GM23338 (cell line): ENCODE measurements around the gene NOA1. TPM values are rescaled to one million over a fixed set of nuclear protein-coding genes. Genes with fewer than 3 reads are reported as not detected.
A peak's percentile ranks its signal among the peaks of the same experiment; 100 is the strongest.

Experiments used
- ATAC-seq: fragments of 200-7000 bp; cut with Tn5 transposase; 3 replicates; pipeline ENCODE4 v1.9.1; 2020
- DNase-seq: peaks from one replicate; pipeline ENCODE4 v3.0.0-alpha.2; 2015; ENCODE audit warnings: low spot score
- H2AFZ ChIP-seq: fragments of 200-600 bp; sonication (generic); 2 replicates; pipeline ENCODE4 v1.8.0; 2016; ENCODE audit warnings: antibody characterized with exemption, mild to moderate bottlenecking, moderate library complexity
- H3F3A ChIP-seq: fragments of 200-600 bp; sonication (generic); replicated peaks from 2 replicates; pipeline ENCODE4 v1.8.0; 2017; ENCODE audit warnings: antibody characterized with exemption, mixed run types, low read depth
- H3K27ac ChIP-seq: fragments of 200-600 bp; sonication (generic); 2 replicates; pipeline ENCODE4 v1.6.1; 2016; ENCODE audit warnings: low read depth
- H3K27me3 ChIP-seq: fragments of 200-600 bp; sonication (generic); 2 replicates; pipeline ENCODE4 v1.8.0; 2016; ENCODE audit warnings: mild to moderate bottlenecking, mixed run types, moderate library complexity; ENCODE audit not compliant: insufficient read depth
- H3K36me3 ChIP-seq: fragments of 200-600 bp; sonication (generic); 2 replicates; pipeline ENCODE4 v1.8.0; 2016; ENCODE audit warnings: mild to moderate bottlenecking; ENCODE audit not compliant: insufficient read depth
- H3K4me1 ChIP-seq: fragments of 200-600 bp; sonication (generic); 2 replicates; pipeline ENCODE4 v1.8.0; 2016; ENCODE audit warnings: mild to moderate bottlenecking, moderate library complexity; ENCODE audit not compliant: insufficient read depth
- H3K4me2 ChIP-seq: fragments of 200-600 bp; sonication (generic); 2 replicates; pipeline ENCODE4 v1.7.1; 2017; ENCODE audit warnings: mixed run types
- H3K4me3 ChIP-seq: fragments of 200-600 bp; sonication (generic); 2 replicates; pipeline ENCODE4 v1.6.1; 2016; ENCODE audit warnings: mixed run types
- H3K79me2 ChIP-seq: fragments of 200-600 bp; sonication (generic); replicated peaks from 2 replicates; pipeline ENCODE4 v1.8.0; 2017; ENCODE audit warnings: mild to moderate bottlenecking; ENCODE audit not compliant: insufficient read depth
- H3K9me2 ChIP-seq: fragments of 200-600 bp; sonication (generic); 2 replicates; pipeline ENCODE4 v1.8.0; 2017; ENCODE audit not compliant: insufficient read depth
- H4K20me1 ChIP-seq: fragments of 200-600 bp; sonication (generic); replicated peaks from 2 replicates; pipeline ENCODE4 v1.8.0; 2017; ENCODE audit warnings: mild to moderate bottlenecking; ENCODE audit not compliant: insufficient read depth
- H3K27ac Mint-ChIP-seq: 2 replicates; pipeline ENCODE4 v1.8.0; 2020; ENCODE audit warnings: inconsistent platforms, mild to moderate bottlenecking, moderate library complexity, mixed read lengths
- H3K27me3 Mint-ChIP-seq: 3 replicates; pipeline ENCODE4 v1.8.0; 2022; ENCODE audit warnings: low read depth, mild to moderate bottlenecking, moderate library complexity, mixed read lengths, inconsistent platforms; ENCODE audit not compliant: insufficient read depth, poor library complexity
- H3K36me3 Mint-ChIP-seq: 3 replicates; pipeline ENCODE4 v1.8.0; 2021; ENCODE audit warnings: low read depth, mild to moderate bottlenecking, inconsistent platforms, moderate library complexity, mixed read lengths
- H3K4me1 Mint-ChIP-seq: 3 replicates; pipeline ENCODE4 v1.8.0; 2020; ENCODE audit warnings: mild to moderate bottlenecking, inconsistent platforms, mixed read lengths
- H3K4me3 Mint-ChIP-seq: 3 replicates; pipeline ENCODE4 v1.8.0; 2021; ENCODE audit warnings: moderate library complexity, mild to moderate bottlenecking, inconsistent platforms, mixed read lengths
- H3K9me3 Mint-ChIP-seq: 3 replicates; pipeline ENCODE4 v1.8.0; 2020; ENCODE audit warnings: moderate library complexity, mild to moderate bottlenecking, inconsistent platforms, mixed read lengths
- CREB1 ChIP-seq: fragments of 250-450 bp; sonication (Bioruptor Pico); IDR thresholded peaks from 2 replicates; pipeline ENCODE4 v1.5.0; 2020; ENCODE audit warnings: low read depth, mild to moderate bottlenecking, moderate library complexity
- EZH2 ChIP-seq: fragments of 200-600 bp; sonication (generic); IDR thresholded peaks from one replicate; pipeline ENCODE4 v1.8.0; 2017; ENCODE audit warnings: antibody characterized with exemption, mild to moderate bottlenecking, low read depth; ENCODE audit not compliant: unreplicated experiment
- NANOG ChIP-seq: IDR thresholded peaks from 2 replicates; pipeline ENCODE4 v1.6.1; 2016; ENCODE audit warnings: antibody characterized with exemption, borderline replicate concordance
- POLR2AphosphoS5 ChIP-seq: IDR thresholded peaks from 2 replicates; pipeline ENCODE4 v1.6.1; 2016; ENCODE audit warnings: antibody characterized with exemption, low read depth
- STAT1 ChIP-seq: IDR thresholded peaks from one replicate; pipeline ENCODE4 v1.6.1; 2016; ENCODE audit warnings: antibody characterized with exemption; ENCODE audit not compliant: unreplicated experiment
- ZNF114 ChIP-seq: fragments of 250-450 bp; sonication (Bioruptor Pico); IDR thresholded peaks from 2 replicates; pipeline ENCODE4 v1.5.0; 2020; ENCODE audit warnings: mild to moderate bottlenecking, moderate library complexity
- polyA plus RNA-seq: library from polyadenylated mRNA; unstranded; fragments of >200 nt; fragmentation: Nextera tagmentation; extraction: Ambion mirVana; gene quantifications from 2 replicates; pipeline ENCODE4 v1.2.1, GENCODE V29; 2016
- total RNA-seq: library from RNA; depleted of rRNA; stranded (reverse); fragments of >200 nt; shearing (Covaris generic); gene quantifications from 2 replicates; pipeline ENCODE4 v1.2.3, GENCODE V29; 2014
- TF ChIP-seq, protein P1 (sequence below): IDR thresholded peaks from one replicate; pipeline ENCODE4 v1.6.1; 2018; ENCODE audit warnings: antibody characterized with exemption; ENCODE audit not compliant: unreplicated experiment
- TF ChIP-seq, protein P2 (sequence below): fragments of 250-450 bp; sonication (Bioruptor Pico); IDR thresholded peaks from 2 replicates; pipeline ENCODE4 v1.5.0; 2020; ENCODE audit warnings: mild to moderate bottlenecking, moderate library complexity

The NOA1 gene
- total and polyA plus RNA-seq, 2 experiments from 2014 or later: 15.1 to 50.2 TPM

DNA sequence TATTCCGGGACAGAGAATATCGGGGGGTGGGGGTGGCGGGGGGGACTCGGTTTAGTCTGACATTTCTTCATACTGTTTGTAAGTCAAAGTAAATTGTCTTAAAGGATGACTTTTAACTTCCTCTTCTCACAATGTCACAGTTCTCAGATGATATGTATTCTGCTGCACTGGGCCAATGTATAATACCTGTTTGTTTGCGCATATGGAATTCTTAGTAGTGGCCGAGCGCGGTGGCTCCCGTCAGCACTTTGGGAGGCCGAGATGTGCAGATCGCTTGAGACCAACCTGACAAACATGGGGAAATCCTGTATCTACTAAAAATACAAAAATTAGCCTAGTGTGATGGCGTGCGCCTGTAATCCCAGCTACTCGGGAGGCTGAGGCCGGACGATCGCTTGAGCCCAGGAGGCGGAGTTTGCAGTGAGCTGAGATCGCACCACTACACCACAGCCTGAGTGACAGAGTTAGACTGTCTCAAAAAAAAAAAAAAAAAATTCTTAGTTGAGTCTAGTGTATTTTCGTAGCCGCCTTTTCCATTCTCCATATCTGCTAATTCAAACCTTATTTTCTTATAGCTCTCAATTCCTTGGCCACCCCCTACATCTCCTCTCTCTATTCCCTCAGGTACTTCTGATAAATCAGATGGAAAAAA lies 2.1 kb upstream of the NOA1 start:
- H3K4me3 Mint-ChIP-seq: peak overlapping the region; percentile 100

More for the DNA sequence above, 2.1 kb upstream of the NOA1 start:
- Histone ChIP-seq H3K27ac (no peak overlapping the region), H3K27me3 (no peaks in the 10 kb centered on the region), H3K79me2 (peaks cover 84% of the 10 kb centered on the region), H4K20me1 (peaks cover 50% of the 10 kb centered on the region), H2AFZ (no peak overlapping the region), H3K4me1 (0 out of 2 replicates have a peak, but pooled peaks cover 3% of the 10 kb centered on the region), H3K36me3 (0 out of 2 replicates have a peak, but pooled peaks cover 8% of the 10 kb centered on the region), H3F3A (no peaks in the 10 kb centered on the region), H3K4me2 (peak overlapping the region; percentile 94), H3K9me2 (no peaks in the 10 kb centered on the region), H3K4me3 (peak overlapping the region; percentile 95)
- DNase-seq: peak; percentile 46
- no peaks in the 10 kb centered on the region for H3K9me3 Mint-ChIP-seq
- ATAC-seq: no peak
- peaks cover 12% of the 10 kb centered on the region for H3K27me3 Mint-ChIP-seq
- peak overlapping the region; percentile 99 for H3K27ac Mint-ChIP-seq
- TF ChIP-seq, protein P1, sequence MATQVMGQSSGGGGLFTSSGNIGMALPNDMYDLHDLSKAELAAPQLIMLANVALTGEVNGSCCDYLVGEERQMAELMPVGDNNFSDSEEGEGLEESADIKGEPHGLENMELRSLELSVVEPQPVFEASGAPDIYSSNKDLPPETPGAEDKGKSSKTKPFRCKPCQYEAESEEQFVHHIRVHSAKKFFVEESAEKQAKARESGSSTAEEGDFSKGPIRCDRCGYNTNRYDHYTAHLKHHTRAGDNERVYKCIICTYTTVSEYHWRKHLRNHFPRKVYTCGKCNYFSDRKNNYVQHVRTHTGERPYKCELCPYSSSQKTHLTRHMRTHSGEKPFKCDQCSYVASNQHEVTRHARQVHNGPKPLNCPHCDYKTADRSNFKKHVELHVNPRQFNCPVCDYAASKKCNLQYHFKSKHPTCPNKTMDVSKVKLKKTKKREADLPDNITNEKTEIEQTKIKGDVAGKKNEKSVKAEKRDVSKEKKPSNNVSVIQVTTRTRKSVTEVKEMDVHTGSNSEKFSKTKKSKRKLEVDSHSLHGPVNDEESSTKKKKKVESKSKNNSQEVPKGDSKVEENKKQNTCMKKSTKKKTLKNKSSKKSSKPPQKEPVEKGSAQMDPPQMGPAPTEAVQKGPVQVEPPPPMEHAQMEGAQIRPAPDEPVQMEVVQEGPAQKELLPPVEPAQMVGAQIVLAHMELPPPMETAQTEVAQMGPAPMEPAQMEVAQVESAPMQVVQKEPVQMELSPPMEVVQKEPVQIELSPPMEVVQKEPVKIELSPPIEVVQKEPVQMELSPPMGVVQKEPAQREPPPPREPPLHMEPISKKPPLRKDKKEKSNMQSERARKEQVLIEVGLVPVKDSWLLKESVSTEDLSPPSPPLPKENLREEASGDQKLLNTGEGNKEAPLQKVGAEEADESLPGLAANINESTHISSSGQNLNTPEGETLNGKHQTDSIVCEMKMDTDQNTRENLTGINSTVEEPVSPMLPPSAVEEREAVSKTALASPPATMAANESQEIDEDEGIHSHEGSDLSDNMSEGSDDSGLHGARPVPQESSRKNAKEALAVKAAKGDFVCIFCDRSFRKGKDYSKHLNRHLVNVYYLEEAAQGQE: no peak
- TF ChIP-seq ZNF114 (CRISPR knock-in tag): no peak
- no peak for TF ChIP-seq CREB1 (CRISPR knock-in tag)
- TF ChIP-seq STAT1: no peak
- no peak for TF ChIP-seq POLR2AphosphoS5
- TF ChIP-seq, protein P2, sequence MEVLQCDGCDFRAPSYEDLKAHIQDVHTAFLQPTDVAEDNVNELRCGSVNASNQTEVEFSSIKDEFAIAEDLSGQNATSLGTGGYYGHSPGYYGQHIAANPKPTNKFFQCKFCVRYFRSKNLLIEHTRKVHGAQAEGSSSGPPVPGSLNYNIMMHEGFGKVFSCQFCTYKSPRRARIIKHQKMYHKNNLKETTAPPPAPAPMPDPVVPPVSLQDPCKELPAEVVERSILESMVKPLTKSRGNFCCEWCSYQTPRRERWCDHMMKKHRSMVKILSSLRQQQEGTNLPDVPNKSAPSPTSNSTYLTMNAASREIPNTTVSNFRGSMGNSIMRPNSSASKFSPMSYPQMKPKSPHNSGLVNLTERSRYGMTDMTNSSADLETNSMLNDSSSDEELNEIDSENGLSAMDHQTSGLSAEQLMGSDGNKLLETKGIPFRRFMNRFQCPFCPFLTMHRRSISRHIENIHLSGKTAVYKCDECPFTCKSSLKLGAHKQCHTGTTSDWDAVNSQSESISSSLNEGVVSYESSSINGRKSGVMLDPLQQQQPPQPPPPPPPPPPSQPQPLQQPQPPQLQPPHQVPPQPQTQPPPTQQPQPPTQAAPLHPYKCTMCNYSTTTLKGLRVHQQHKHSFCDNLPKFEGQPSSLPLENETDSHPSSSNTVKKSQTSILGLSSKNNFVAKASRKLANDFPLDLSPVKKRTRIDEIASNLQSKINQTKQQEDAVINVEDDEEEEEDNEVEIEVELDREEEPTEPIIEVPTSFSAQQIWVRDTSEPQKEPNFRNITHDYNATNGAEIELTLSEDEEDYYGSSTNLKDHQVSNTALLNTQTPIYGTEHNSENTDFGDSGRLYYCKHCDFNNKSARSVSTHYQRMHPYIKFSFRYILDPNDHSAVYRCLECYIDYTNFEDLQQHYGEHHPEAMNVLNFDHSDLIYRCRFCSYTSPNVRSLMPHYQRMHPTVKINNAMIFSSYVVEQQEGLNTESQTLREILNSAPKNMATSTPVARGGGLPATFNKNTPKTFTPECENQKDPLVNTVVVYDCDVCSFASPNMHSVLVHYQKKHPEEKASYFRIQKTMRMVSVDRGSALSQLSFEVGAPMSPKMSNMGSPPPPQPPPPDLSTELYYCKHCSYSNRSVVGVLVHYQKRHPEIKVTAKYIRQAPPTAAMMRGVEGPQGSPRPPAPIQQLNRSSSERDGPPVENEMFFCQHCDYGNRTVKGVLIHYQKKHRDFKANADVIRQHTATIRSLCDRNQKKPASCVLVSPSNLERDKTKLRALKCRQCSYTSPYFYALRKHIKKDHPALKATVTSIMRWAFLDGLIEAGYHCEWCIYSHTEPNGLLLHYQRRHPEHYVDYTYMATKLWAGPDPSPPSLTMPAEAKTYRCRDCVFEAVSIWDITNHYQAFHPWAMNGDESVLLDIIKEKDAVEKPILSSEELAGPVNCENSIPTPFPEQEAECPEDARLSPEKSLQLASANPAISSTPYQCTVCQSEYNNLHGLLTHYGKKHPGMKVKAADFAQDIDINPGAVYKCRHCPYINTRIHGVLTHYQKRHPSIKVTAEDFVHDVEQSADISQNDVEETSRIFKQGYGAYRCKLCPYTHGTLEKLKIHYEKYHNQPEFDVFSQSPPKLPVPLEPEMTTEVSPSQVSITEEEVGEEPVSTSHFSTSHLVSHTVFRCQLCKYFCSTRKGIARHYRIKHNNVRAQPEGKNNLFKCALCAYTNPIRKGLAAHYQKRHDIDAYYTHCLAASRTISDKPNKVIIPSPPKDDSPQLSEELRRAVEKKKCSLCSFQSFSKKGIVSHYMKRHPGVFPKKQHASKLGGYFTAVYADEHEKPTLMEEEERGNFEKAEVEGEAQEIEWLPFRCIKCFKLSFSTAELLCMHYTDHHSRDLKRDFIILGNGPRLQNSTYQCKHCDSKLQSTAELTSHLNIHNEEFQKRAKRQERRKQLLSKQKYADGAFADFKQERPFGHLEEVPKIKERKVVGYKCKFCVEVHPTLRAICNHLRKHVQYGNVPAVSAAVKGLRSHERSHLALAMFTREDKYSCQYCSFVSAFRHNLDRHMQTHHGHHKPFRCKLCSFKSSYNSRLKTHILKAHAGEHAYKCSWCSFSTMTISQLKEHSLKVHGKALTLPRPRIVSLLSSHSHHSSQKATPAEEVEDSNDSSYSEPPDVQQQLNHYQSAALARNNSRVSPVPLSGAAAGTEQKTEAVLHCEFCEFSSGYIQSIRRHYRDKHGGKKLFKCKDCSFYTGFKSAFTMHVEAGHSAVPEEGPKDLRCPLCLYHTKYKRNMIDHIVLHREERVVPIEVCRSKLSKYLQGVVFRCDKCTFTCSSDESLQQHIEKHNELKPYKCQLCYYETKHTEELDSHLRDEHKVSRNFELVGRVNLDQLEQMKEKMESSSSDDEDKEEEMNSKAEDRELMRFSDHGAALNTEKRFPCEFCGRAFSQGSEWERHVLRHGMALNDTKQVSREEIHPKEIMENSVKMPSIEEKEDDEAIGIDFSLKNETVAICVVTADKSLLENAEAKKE (CRISPR knock-in tag): no peak
- no peak for TF ChIP-seq EZH2
- TF ChIP-seq NANOG: no peak
- peaks cover 10% of the 10 kb centered on the region; the same call in 2 of the 3 replicates for H3K36me3 Mint-ChIP-seq
- peaks cover 7% of the 10 kb centered on the region for H3K4me1 Mint-ChIP-seq
